Thyroid gland (tissue), 4 donors: ENCODE data around the gene KLK11.

Experiments
- CTCF ChIP-seq, 6 experiments: fragments of 200-600 bp in 3 of 6; fragments of 450-650 bp in 3 of 6; sonication (generic) in 3 of 6; IDR thresholded peaks; one replicate each; pipeline ENCODE4 v1.5.1; 2016 to 2019; ENCODE audit warnings: antibody characterized with exemption in 6 of 6, mild to moderate bottlenecking in 2 of 6, inconsistent platforms in 1 of 6, moderate library complexity in 1 of 6
- POLR2A ChIP-seq, 2 donors: fragments of 450-650 bp; IDR thresholded peaks; one replicate each; pipeline ENCODE4 v1.6.1; 2017; ENCODE audit warnings: antibody characterized with exemption in 2 of 2, mild to moderate bottlenecking in 2 of 2, moderate library complexity in 1 of 2

- TF ChIP-seq POLR2A (IDR thresholded peaks at IDR 0.05) = no peak
- TF ChIP-seq CTCF (IDR thresholded peaks at IDR 0.05) = no peak
Measured at GRCh38 chr19:50998061-50998460, 28.4 kb downstream of the KLK11 start.
